ENCODE results near the gene CAMTA1. TPM values are rescaled to one million over a fixed set of nuclear protein-coding genes. Genes with fewer than 3 reads are reported as not detected.

CAMTA1 gene
- polyA plus RNA-seq, 1 of the 3 experiments (the other 2 are of a cell fraction): 63.1 TPM

GRCh38 chr1:7633506-7634245 is 848.4 kb downstream of the CAMTA1 start:
- POLR2A ChIA-PET: interaction anchor here (0.5 to 1.5 kb wide), 3 partner anchors 36 to 76 kb away, joined by 3 read pairs; no protein-coding TSS in a partner anchor
- CTCF ChIA-PET: interaction anchor here (0.7 to 1.9 kb wide), 6 partner anchors 8 to 180 kb away, joined by 3 to 8 read pairs (median 6); no protein-coding TSS in a partner anchor

DNA sequence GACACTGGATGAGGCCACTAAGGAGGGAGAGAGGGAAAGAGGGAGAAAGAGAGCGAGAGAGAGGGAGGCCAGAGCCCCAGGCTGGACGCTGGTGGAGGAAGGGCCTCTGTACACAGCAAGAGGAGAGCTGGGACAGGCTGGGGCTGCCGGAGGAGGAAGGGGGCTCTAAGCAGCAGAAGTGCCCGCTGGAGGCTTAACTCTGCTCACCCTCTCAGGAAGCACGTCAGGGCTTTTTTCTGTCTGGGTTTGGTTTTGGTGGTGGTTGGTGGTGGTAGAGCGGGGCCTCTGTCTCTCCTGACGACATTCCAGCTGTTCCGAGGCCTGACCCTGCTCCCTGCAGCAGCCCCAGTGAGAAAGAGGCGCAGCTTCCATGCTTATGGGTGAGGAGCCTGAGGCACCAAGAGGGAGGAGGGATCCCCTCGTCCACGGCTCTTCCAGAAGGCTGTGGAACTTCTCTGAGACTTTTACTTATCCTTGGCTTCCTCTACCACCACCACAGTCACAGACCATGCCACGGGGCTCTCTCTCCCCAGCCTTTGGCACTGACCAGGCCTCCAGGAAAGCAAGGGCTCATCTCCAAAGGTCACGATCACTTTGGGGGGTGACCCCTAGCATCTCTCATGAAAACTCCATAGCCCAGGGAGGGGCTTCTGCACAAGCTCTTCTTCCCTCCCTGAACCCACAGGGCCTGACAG is 849.4 kb downstream of the CAMTA1 start:
- ChIA-PET POLR2A (interaction anchor here (0.6 kb wide), 1 partner anchor 14 kb away, joined by 3 read pairs; no protein-coding TSS in a partner anchor), CTCF (interaction anchor here (1.1 kb wide), 1 partner anchor 13 kb away, joined by 4 read pairs; no protein-coding TSS in a partner anchor)
- H3K79me2 ChIP-seq (ENCODE audit: insufficient read depth): no peaks in the 10 kb centered on the region
- H3K9me3 ChIP-seq: no peaks in the 10 kb centered on the region
- H3K4me1 ChIP-seq (ENCODE audit: control insufficient read depth in 1 of 2, insufficient read depth in 2 of 2, low read depth in 1 of 2, low read length in 1 of 2): peaks cover 0 to 70% of the 10 kb centered on the region in 2 experiments; a peak in 2 of 4 replicates
- no peaks in the 10 kb centered on the region for H4K20me1 ChIP-seq (ENCODE audit: insufficient read depth)
- no peaks in the 10 kb centered on the region for H3K36me3 ChIP-seq (replicated peaks in 1 of 2; ENCODE audit: control insufficient read depth in 1 of 2, insufficient read depth in 2 of 2, low read length in 1 of 2)
- no peak for DNase-seq
- H3K9ac ChIP-seq: no peak overlapping the region
- H2AFZ ChIP-seq (ENCODE audit: low read depth): no peak overlapping the region
- TF ChIP-seq GABPA (IDR thresholded peaks at IDR 0.05; ENCODE audit: low read depth) (no peak), NRF1 (IDR thresholded peaks at IDR 0.05; ENCODE audit: low read depth, low read length) (no peak), EZH2phosphoT487 (IDR thresholded peaks at IDR 0.05; ENCODE audit: borderline replicate concordance, low read depth) (no peak), IRF3 (IDR thresholded peaks at IDR 0.05; ENCODE audit: low read depth, low read length) (no peak), TAF1 (IDR thresholded peaks at IDR 0.05; ENCODE audit: borderline replicate concordance, low read depth, low read length) (no peak), TCF12 (IDR thresholded peaks at IDR 0.05) (no peak)
- TF ChIP-seq, protein P1, sequence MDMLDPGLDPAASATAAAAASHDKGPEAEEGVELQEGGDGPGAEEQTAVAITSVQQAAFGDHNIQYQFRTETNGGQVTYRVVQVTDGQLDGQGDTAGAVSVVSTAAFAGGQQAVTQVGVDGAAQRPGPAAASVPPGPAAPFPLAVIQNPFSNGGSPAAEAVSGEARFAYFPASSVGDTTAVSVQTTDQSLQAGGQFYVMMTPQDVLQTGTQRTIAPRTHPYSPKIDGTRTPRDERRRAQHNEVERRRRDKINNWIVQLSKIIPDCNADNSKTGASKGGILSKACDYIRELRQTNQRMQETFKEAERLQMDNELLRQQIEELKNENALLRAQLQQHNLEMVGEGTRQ (IDR thresholded peaks at IDR 0.05; ENCODE audit: borderline replicate concordance, low read depth, low read length): no peak
- no peaks in the 10 kb centered on the region; the same call in 1 of the 2 replicates for H3K27me3 ChIP-seq (ENCODE audit: insufficient read depth)
- H3F3A ChIP-seq (replicated peaks; ENCODE audit: insufficient read depth): no peaks in the 10 kb centered on the region
- H3K27ac ChIP-seq (ENCODE audit: low read depth in 2 of 2, low read length in 1 of 2): peak overlapping the region in 1 of 2 experiments; percentile 100; a peak in 1 of 4 replicates
- no peak overlapping the region for H3K4me3 ChIP-seq (ENCODE audit: low read depth in 2 of 2, low read length in 1 of 2)
- H3K4me2 ChIP-seq: no peak overlapping the region
- WGBS (ENCODE audit: low lambda C conversion rate): 58% methylated on average over 13 of the region's 13 CpGs
- no peaks in the 10 kb centered on the region for H3K9me2 ChIP-seq

More at GRCh38 chr1:7633506-7634245, 848.4 kb downstream of the CAMTA1 start:
- TF ChIP-seq YY1 (IDR thresholded peaks at IDR 0.05; ENCODE audit: low read depth): no peak
- TF ChIP-seq ZBTB33 (IDR thresholded peaks at IDR 0.05; ENCODE audit: borderline replicate concordance, low read depth): no peak
- no peak for TF ChIP-seq JUND (IDR thresholded peaks at IDR 0.05)
- no peaks in the 10 kb centered on the region for H3F3A ChIP-seq (replicated peaks; ENCODE audit: insufficient read depth)
- H3K9ac ChIP-seq: no peak overlapping the region
- no peak overlapping the region for H3K4me2 ChIP-seq
- no peaks in the 10 kb centered on the region for H3K79me2 ChIP-seq (ENCODE audit: insufficient read depth)
- 70% methylated on average over 20 of the region's 25 CpGs for WGBS (ENCODE audit: low lambda C conversion rate)
- H3K9me3 ChIP-seq: no peaks in the 10 kb centered on the region
- H3K4me1 ChIP-seq (ENCODE audit: control insufficient read depth in 1 of 2, insufficient read depth in 2 of 2, low read depth in 1 of 2, low read length in 1 of 2): peaks cover 0 to 80% of the 10 kb centered on the region in 2 experiments; a peak in 2 of 4 replicates
- H4K20me1 ChIP-seq (ENCODE audit: insufficient read depth): no peaks in the 10 kb centered on the region
- no peak overlapping the region for H2AFZ ChIP-seq (ENCODE audit: low read depth)
- H3K4me3 ChIP-seq (ENCODE audit: low read depth in 2 of 2, low read length in 1 of 2): no peak overlapping the region
- no peak for DNase-seq
- H3K27me3 ChIP-seq (ENCODE audit: insufficient read depth): no peaks in the 10 kb centered on the region; the same call in 1 of the 2 replicates
- no peaks in the 10 kb centered on the region for H3K36me3 ChIP-seq (replicated peaks in 1 of 2; ENCODE audit: control insufficient read depth in 1 of 2, insufficient read depth in 2 of 2, low read length in 1 of 2)
- H3K27ac ChIP-seq (ENCODE audit: low read depth in 2 of 2, low read length in 1 of 2): peak overlapping the region in 1 of 2 experiments; percentile 100; a peak in 2 of 4 replicates
- no peaks in the 10 kb centered on the region for H3K9me2 ChIP-seq
